Islet precursor cell (in vitro differentiated cells): Measurements from ENCODE around the gene LYPD6B.
"Not testable (repeated sequence)": the region's sequence is repeated elsewhere in the genome, so short reads cannot be mapped to it uniquely, and the experiment has no call there.

Experiments
- DNase-seq: peaks from one replicate; pipeline ENCODE4 v3.0.0-alpha.2; 2018

Gene LYPD6B

DNA sequence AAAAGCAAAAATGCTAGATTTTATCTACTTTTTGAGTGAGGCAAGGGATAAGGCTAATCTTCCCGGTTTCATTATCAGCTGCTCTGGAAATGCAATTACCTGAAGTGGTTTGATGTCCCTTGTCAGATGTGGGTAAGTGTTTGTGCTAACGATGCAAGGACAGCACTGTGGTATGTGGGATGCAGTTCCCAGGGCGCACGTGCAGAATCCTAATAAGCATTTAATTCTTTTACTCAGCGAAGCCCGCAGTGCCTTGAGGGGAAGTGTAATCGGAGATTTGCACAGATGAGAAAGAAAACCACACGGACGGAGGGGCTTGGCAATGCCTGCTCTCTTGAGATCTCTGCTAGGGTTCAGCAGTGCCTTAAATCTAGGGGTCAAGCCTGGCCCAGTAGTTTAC, 183.4 kb downstream of the LYPD6B start:
- DNase-seq = peak; percentile 81

DNA sequence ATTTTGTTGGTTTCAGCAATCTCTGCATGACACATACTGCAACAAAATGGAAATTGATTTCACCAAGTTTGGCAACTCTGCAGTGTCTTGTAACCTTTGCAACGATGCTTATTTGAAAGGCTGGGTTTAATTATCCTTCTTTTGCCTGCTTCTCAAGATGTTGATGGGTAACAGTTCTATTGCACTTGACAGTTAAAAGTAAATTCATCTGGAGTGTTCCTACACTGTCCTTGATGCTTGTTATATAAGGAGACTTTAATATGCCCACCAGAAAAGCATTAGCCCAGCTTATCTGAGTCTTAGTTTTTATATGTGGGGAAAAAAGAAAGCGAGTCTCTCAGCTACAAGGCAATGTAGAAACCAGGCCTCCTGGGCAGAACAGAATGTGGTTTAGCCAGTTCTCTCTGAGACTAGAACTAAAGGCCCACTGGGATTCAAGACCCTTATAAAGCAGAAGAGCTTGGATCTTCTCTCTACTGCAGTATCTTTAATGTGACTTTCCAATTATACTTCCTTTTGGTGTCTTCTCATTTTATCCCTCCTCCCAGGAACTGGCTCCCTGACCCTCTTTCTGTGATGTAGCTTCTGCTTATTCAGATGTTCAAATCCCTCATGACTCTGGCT, 185.1 kb downstream of the LYPD6B start:
- no peak for DNase-seq

- DNase-seq = no peak
Observed at GRCh38 chr2:149224543-149224942, 186.0 kb downstream of the LYPD6B start.

GRCh38 chr2:149225446-149225845, 186.9 kb downstream of the LYPD6B start:
- no peak for DNase-seq

GRCh38 chr2:149226790-149227189, 188.3 kb downstream of the LYPD6B start:
- no peak for DNase-seq

DNA sequence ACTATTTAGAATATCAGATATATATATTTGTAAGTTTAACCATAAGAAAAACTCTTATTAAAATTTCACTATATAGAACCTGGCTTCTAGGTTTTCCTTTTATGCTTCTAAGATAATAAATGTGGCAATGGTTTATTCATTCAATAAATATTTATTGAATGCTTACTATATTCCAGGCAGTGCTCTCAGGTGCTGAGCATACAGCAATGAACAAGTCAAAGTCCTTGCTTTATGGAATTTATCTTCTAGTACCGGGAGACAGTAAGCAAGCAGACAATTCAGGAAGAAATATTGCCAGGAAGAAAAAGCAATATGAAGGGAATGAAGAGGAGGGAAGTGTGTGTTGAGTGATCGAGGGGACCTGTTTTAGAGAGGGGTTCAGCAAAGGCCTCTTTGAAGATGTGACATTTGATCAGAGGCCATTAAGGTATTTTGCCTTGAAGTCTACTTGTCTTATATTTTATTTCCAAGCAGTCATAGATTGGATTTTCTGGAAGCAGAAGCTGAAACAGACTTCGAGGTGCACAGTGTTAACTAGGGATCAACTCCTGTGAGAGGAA, 197.4 kb downstream of the LYPD6B start:
- no peak for DNase-seq

GRCh38 chr2:149236410-149236809, 197.9 kb downstream of the LYPD6B start:
- no peak for DNase-seq

- DNase-seq = no peak
Observed at GRCh38 chr2:149246186-149246585, 207.7 kb downstream of the LYPD6B start.

DNA sequence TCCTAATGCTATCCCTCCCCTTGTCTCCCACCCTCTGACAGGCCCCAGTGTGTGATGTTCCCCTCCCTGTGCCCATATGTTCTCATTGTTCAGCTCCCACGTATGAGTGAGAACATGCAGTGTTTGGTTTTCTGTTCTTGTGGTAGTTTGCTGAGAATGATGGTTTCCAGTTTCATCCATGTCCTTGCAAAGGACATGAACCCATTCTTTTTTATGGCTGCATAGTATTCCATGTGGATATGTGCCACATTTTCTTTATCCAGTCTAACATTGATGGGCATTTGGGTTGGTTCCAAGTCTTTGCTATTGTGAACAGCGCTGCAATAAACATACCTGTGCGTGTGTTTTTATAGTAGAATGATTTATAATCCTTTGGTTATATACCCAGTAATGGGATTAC, 212.9 kb downstream of the LYPD6B start:
- DNase-seq = not testable (repeated sequence)

DNA sequence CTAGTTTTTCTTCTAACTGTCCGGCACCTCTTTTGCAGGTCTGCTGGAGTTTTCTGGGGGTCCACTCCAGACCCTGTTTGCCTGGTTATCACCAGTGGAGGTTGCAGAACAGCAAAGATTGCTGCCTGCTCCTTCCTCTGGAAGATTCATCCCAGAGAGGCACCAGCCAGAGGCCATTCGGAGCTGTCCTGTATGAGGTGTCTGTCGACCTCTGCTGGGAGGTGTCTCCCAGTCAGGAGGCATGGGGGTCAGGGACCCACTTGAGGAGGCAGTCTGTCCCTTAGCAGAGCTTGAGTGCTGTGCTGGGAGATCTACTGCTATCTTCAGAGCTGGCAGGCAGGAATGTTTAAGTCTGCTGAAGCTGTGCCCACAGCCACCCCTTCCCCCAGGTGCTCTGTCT, 218.4 kb downstream of the LYPD6B start:
- DNase-seq = not testable (repeated sequence)

DNA sequence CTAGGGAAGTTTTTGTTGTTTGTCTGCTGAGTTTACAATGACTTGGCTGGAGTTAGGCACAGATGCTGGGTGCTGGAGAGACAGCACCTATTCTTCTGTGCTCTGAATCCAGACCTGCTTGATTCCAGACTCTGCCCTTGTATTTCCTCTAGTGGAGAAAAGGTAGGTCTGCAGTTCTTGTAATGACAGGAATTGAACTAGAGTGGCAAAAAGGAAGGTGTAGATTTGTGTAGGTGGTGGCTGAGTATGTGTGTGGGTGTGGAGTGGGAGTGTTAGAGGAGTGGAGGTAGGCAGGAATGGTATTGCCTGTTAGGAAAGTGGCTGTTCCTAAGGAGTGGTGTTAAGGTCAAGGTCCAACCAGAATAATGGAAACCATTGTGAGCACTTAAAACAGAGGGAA, 220.0 kb downstream of the LYPD6B start:
- DNase-seq = no peak

DNA sequence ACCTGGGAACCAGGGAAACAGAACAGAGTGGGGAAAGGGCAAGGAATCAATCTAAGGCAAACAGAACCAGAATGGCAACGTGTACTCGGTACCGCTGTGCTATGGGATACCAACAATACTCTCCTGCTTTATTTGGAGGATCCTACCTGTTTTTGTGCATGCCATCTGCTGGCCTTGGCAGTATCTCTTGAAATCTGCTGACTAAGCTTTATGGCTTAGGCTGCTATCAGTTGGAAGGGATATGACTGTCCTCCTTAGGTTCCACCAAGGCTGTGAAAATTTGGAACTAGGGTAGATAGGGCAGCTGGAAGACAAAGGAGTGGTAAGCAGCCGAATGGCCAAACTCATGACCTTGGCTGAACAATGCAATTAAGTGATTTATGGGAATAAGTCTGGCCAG, 220.6 kb downstream of the LYPD6B start:
- no peak for DNase-seq

DNA sequence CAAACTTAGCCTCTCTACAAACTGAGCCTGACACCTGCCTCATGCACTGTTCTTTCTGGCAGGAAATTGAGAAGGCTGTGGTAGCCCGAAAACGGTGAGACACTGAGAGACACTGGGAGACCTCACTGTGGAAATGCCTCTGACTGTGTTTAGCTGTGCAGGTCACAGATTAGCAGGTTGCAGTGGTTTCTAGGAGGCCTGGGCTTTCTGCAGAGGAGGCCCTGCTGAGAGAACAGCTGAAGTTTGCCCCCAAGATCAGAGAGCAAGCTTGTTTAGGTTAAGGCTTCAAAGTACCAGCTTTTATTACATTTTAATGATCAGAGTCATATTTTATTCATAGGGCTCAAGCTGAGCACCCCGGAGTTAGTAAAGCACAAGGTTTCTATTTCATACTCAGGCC, 223.2 kb downstream of the LYPD6B start:
- DNase-seq = no peak
